Keratinocyte (primary cell): ENCODE data around the gene PATZ1.

Experiments used
- EZH2 ChIP-seq: IDR thresholded peaks from one replicate; pipeline ENCODE4 v1.6.1; 2012; ENCODE audit warnings: inconsistent platforms, mild to moderate bottlenecking, low read length, moderate library complexity
- TF ChIP-seq, protein P1 (sequence below), 3 experiments: IDR thresholded peaks in 1 of 3; conservative IDR thresholded peaks in 1 of 3; optimal IDR thresholded peaks in 1 of 3; 2 replicates in 2 of 3; 3 replicates in 1 of 3; pipeline versions ENCODE3 to v1.5.1; 2011; ENCODE audit warnings: low read length in 3 of 3, mild to moderate bottlenecking in 3 of 3, moderate library complexity in 2 of 3, control low read depth in 1 of 3, inconsistent platforms in 1 of 3; ENCODE audit not compliant: insufficient read depth in 2 of 3; ENCODE audit errors: extremely low read depth in 1 of 3

DNA sequence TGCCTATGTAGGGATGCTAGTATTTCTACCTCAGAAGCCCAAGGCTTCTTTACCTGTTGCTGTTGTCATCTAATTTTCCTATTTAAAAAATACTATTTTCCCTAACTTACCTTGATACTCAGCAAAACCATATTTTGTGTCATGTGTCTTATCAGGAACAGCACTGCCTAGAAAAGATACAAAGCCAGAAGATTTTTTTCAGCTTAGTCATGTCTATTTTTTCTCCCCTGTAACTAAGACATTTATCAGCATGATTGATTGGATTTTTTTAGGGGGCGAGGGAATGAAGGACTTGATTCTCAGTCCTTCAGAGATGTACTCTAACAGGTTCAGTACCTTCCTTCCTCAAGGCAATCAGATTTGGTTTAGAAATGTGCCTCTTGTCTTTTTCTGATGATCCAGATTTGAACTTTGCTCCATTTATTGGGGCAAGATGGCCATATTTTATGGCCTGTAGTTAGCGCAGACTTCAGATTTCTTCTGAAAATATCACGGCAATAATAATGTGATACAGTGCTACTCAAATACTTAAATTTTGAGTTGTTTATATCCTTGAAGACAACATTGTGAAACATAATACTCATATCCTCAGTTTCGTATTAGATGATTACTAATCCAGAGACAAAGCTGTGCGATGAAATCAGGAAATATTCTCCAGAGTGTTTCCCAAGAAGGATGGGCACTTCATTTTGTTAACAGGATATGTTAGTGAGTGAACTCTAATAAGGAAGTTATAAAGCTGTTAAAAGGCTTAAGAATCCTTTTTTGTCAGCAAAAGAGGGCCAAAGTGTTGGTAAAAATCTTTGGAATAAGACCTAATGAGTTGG is 50.1 kb downstream of the PATZ1 start:
- TF ChIP-seq, protein P1, sequence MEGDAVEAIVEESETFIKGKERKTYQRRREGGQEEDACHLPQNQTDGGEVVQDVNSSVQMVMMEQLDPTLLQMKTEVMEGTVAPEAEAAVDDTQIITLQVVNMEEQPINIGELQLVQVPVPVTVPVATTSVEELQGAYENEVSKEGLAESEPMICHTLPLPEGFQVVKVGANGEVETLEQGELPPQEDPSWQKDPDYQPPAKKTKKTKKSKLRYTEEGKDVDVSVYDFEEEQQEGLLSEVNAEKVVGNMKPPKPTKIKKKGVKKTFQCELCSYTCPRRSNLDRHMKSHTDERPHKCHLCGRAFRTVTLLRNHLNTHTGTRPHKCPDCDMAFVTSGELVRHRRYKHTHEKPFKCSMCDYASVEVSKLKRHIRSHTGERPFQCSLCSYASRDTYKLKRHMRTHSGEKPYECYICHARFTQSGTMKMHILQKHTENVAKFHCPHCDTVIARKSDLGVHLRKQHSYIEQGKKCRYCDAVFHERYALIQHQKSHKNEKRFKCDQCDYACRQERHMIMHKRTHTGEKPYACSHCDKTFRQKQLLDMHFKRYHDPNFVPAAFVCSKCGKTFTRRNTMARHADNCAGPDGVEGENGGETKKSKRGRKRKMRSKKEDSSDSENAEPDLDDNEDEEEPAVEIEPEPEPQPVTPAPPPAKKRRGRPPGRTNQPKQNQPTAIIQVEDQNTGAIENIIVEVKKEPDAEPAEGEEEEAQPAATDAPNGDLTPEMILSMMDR (optimal IDR thresholded peaks at IDR 0.05 in 1 of 3, IDR thresholded peaks at IDR 0.05 in 1 of 3, conservative IDR thresholded peaks at IDR 0.05 in 1 of 3; ENCODE audit: extremely low read depth in 1 of 3, insufficient read depth in 2 of 3, low read length in 3 of 3) = no peak
- TF ChIP-seq EZH2 = no peak
